Cardiac muscle cell (in vitro differentiated cells and primary cell): ENCODE data around the gene EHMT1. TPM values are rescaled to one million over a fixed set of nuclear protein-coding genes. Genes with fewer than 3 reads are reported as not detected.

Experiments used
- DNase-seq, 2 donors: peaks; one replicate each; pipeline versions ENCODE4 v3.0.0 to v3.0.0-alpha.2; 2010 to 2017; ENCODE audit warnings: low read depth in 1 of 2, low spot score in 1 of 2
- H3K27ac ChIP-seq: fragments of 200-600 bp; sonication (generic); 2 replicates; pipeline ENCODE4 v1.5.1; 2016
- H3K27me3 ChIP-seq: fragments of 200-600 bp; sonication (generic); 2 replicates; pipeline ENCODE4 v1.6.0; 2016; ENCODE audit warnings: control low read depth
- H3K36me3 ChIP-seq: fragments of 200-600 bp; sonication (generic); 2 replicates; pipeline ENCODE4 v1.5.1; 2016; ENCODE audit warnings: control low read depth
- H3K4me1 ChIP-seq: fragments of 200-600 bp; sonication (generic); 2 replicates; pipeline ENCODE4 v1.8.1; 2017; ENCODE audit warnings: low read depth, mild to moderate bottlenecking, mixed run types
- H3K4me3 ChIP-seq: fragments of 200-600 bp; sonication (generic); 2 replicates; pipeline ENCODE4 v1.5.1; 2016; ENCODE audit warnings: mild to moderate bottlenecking
- H3K9me3 ChIP-seq: fragments of 200-600 bp; sonication (generic); 2 replicates; pipeline ENCODE4 v1.5.1; 2017; ENCODE audit warnings: low read depth, mild to moderate bottlenecking, control low read depth
- CTCF ChIP-seq: IDR thresholded peaks from 2 replicates; pipeline ENCODE4 v1.5.1; 2012; ENCODE audit warnings: low read depth, mild to moderate bottlenecking, low read length
- polyA plus RNA-seq: library from polyadenylated mRNA; unstranded; fragments of >200 nt; fragmentation: Nextera tagmentation; extraction: Ambion mirVana; gene quantifications from 2 replicates; pipeline ENCODE4 v1.2.1, GENCODE V29; 2016
- total RNA-seq: library from RNA; depleted of rRNA; stranded (reverse); fragments of >200 nt; gene quantifications from 2 replicates; pipeline ENCODE4 v1.2.3, GENCODE V29; 2016

Gene EHMT1
- total and polyA plus RNA-seq, 2 experiments from 2014 or later, result 55.5 to 93.8 TPM

- Histone ChIP-seq H3K36me3 (peaks cover 9% of the 10 kb centered on the region), H3K27me3 (no peaks in the 10 kb centered on the region), H3K27ac (no peak overlapping the region), H3K9me3 (no peaks in the 10 kb centered on the region), H3K4me1 (peaks cover 14% of the 10 kb centered on the region), H3K4me3 (no peak overlapping the region)
- no peak for DNase-seq
- TF ChIP-seq CTCF, result no peak
Measured at GRCh38 chr9:137581361-137582285, 37.2 kb upstream of the EHMT1 start.

- DNase-seq, result peak in 1 of 2 donors; percentile 30
- peaks cover 16% of the 10 kb centered on the region for H3K36me3 ChIP-seq
- H3K4me3 ChIP-seq, result no peak overlapping the region
- H3K9me3 ChIP-seq, result no peaks in the 10 kb centered on the region
- TF ChIP-seq CTCF, result peak; percentile 22
- H3K27ac ChIP-seq, result no peak overlapping the region
- peaks cover 9% of the 10 kb centered on the region for H3K4me1 ChIP-seq
- H3K27me3 ChIP-seq, result no peaks in the 10 kb centered on the region
Measured at GRCh38 chr9:137582286-137582860, 36.4 kb upstream of the EHMT1 start.

GRCh38 chr9:137583347-137583746, 35.5 kb upstream of the EHMT1 start:
- H3K36me3 ChIP-seq, result peaks cover 24% of the 10 kb centered on the region
- no peak for DNase-seq

GRCh38 chr9:137583957-137584356, 34.8 kb upstream of the EHMT1 start:
- DNase-seq, result no peak
- Histone ChIP-seq H3K4me3 (no peak overlapping the region), H3K4me1 (peaks cover 3% of the 10 kb centered on the region), H3K36me3 (peaks cover 24% of the 10 kb centered on the region), H3K27ac (no peak overlapping the region), H3K27me3 (no peaks in the 10 kb centered on the region), H3K9me3 (no peaks in the 10 kb centered on the region)
- no peak for TF ChIP-seq CTCF

More at GRCh38 chr9:137583347-137583746, 35.5 kb upstream of the EHMT1 start:
- no peak for TF ChIP-seq CTCF
- no peaks in the 10 kb centered on the region for H3K27me3 ChIP-seq
- H3K9me3 ChIP-seq, result no peaks in the 10 kb centered on the region
- H3K4me1 ChIP-seq, result peaks cover 3% of the 10 kb centered on the region
- no peak overlapping the region for H3K27ac ChIP-seq
- H3K4me3 ChIP-seq, result no peak overlapping the region

GRCh38 chr9:137586854-137587253, 32.0 kb upstream of the EHMT1 start:
- Histone ChIP-seq H3K27ac (no peak overlapping the region), H3K4me1 (peaks cover 4% of the 10 kb centered on the region), H3K9me3 (no peaks in the 10 kb centered on the region), H3K27me3 (no peaks in the 10 kb centered on the region), H3K36me3 (peaks cover 24% of the 10 kb centered on the region), H3K4me3 (no peak overlapping the region)
- DNase-seq, result no peak
- TF ChIP-seq CTCF, result no peak
